ENCODE measurements around the gene PLA2G12A. TPM values are rescaled to one million over a fixed set of nuclear protein-coding genes. Genes with fewer than 3 reads are reported as not detected.

The PLA2G12A gene
- total RNA-seq, 1 donor from 2014 or later, result 16.4 TPM

DNA sequence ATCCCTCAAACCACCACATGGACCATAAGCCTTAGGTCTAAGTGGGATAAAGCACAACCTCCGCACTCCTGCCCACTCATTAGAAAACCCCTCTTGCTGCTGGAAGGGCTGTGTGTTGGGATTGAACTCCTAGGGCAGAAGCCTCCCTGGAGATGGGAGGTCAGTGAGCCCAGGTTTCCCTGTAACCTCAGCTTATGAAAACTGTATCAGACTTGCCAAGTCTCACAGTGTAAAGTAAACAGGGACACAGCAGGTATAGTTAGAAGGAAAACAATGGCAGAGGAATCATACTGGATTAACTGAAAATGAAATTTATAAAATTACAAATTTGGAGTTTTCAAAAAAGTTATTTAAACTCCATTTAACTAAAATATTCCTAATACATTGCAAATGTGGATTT lies 56.6 kb downstream of the PLA2G12A start:
- TF ChIP-seq, protein P1, sequence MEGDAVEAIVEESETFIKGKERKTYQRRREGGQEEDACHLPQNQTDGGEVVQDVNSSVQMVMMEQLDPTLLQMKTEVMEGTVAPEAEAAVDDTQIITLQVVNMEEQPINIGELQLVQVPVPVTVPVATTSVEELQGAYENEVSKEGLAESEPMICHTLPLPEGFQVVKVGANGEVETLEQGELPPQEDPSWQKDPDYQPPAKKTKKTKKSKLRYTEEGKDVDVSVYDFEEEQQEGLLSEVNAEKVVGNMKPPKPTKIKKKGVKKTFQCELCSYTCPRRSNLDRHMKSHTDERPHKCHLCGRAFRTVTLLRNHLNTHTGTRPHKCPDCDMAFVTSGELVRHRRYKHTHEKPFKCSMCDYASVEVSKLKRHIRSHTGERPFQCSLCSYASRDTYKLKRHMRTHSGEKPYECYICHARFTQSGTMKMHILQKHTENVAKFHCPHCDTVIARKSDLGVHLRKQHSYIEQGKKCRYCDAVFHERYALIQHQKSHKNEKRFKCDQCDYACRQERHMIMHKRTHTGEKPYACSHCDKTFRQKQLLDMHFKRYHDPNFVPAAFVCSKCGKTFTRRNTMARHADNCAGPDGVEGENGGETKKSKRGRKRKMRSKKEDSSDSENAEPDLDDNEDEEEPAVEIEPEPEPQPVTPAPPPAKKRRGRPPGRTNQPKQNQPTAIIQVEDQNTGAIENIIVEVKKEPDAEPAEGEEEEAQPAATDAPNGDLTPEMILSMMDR (IDR thresholded peaks at IDR 0.05; ENCODE audit: partially characterized antibody, unreplicated experiment), result no peak
- no peaks in the 10 kb centered on the region for H3K9me3 Mint-ChIP-seq (ENCODE audit: unreplicated experiment)
- no peak for DNase-seq
- no peaks in the 10 kb centered on the region for H3K27me3 Mint-ChIP-seq (ENCODE audit: unreplicated experiment)
- H3K27ac Mint-ChIP-seq (ENCODE audit: unreplicated experiment), result no peak overlapping the region
- H3K4me1 Mint-ChIP-seq (ENCODE audit: low read depth, unreplicated experiment), result no peaks in the 10 kb centered on the region
- H3K36me3 Mint-ChIP-seq (ENCODE audit: unreplicated experiment), result peaks cover 11% of the 10 kb centered on the region
- H3K4me3 Mint-ChIP-seq (ENCODE audit: unreplicated experiment), result no peak overlapping the region

DNA sequence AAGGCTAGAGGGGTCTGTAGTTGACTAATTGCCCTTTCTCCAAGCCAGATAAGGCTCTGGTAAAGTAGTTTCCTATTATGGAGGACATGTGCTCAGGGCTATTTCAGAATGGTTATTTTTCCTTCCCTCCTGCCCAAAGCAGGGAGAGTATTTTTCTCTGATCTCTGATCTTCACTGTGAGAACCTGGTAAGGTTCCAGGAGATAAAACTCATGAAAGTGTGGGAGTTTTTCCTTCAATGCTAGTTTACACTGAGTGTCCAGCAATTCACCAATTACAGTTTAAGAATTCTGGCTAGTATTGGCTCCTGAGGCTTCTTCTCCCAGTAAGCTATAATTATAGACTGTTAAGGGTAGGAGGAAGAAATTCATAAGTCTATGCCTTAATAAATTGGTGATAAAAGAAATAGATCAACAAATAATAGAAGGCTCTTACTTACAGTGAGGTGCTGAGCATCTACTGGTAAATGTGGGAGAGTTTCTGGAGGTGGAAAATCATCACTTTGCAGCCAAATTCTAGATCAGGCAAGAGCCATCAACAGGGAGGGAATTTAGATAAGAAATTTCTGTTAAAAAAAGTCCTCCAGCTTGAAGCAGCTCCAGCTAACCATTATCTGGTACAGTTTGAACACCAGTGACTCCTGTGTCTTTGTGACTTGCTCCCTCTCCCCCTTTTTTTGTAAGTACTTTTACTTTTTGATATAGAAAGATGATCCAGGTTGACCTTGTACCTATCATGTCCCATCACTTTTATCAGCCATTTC lies 57.5 kb downstream of the PLA2G12A start:
- DNase-seq, result no peak
- no peaks in the 10 kb centered on the region for H3K4me1 Mint-ChIP-seq (ENCODE audit: low read depth, unreplicated experiment)
- H3K27ac Mint-ChIP-seq (ENCODE audit: unreplicated experiment), result no peak overlapping the region
- H3K4me3 Mint-ChIP-seq (ENCODE audit: unreplicated experiment), result no peak overlapping the region
- peaks cover 11% of the 10 kb centered on the region for H3K36me3 Mint-ChIP-seq (ENCODE audit: unreplicated experiment)
- no peaks in the 10 kb centered on the region for H3K9me3 Mint-ChIP-seq (ENCODE audit: unreplicated experiment)
- TF ChIP-seq, protein P1 (IDR thresholded peaks at IDR 0.05; ENCODE audit: partially characterized antibody, unreplicated experiment), result no peak
- no peaks in the 10 kb centered on the region for H3K27me3 Mint-ChIP-seq (ENCODE audit: unreplicated experiment)

DNA sequence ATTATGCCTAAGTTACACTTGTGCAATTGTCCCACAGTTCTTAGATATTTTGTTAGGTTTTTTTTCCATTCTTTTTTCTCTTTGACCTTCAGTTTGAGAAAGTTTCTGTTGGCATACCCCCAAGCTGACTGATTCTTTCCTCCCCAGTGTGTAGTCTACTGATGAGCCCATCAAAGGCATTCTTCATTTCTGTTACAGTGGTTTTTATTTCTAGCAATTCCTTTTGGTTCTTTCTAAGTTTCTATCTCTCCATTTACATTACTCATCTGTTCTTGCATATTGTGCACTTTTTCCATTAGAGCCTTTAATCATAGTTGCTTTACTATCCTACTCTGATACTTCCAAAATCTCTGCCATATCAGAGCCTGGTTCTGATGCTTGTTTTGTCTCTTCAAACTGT lies 58.5 kb downstream of the PLA2G12A start:
- no peaks in the 10 kb centered on the region for H3K4me1 Mint-ChIP-seq (ENCODE audit: low read depth, unreplicated experiment)
- H3K27me3 Mint-ChIP-seq (ENCODE audit: unreplicated experiment), result no peaks in the 10 kb centered on the region
- H3K36me3 Mint-ChIP-seq (ENCODE audit: unreplicated experiment), result peaks cover 11% of the 10 kb centered on the region
- no peak overlapping the region for H3K4me3 Mint-ChIP-seq (ENCODE audit: unreplicated experiment)
- no peak for DNase-seq
- H3K9me3 Mint-ChIP-seq (ENCODE audit: unreplicated experiment), result no peaks in the 10 kb centered on the region
- TF ChIP-seq, protein P1 (IDR thresholded peaks at IDR 0.05; ENCODE audit: partially characterized antibody, unreplicated experiment), result no peak
- no peak overlapping the region for H3K27ac Mint-ChIP-seq (ENCODE audit: unreplicated experiment)

DNA sequence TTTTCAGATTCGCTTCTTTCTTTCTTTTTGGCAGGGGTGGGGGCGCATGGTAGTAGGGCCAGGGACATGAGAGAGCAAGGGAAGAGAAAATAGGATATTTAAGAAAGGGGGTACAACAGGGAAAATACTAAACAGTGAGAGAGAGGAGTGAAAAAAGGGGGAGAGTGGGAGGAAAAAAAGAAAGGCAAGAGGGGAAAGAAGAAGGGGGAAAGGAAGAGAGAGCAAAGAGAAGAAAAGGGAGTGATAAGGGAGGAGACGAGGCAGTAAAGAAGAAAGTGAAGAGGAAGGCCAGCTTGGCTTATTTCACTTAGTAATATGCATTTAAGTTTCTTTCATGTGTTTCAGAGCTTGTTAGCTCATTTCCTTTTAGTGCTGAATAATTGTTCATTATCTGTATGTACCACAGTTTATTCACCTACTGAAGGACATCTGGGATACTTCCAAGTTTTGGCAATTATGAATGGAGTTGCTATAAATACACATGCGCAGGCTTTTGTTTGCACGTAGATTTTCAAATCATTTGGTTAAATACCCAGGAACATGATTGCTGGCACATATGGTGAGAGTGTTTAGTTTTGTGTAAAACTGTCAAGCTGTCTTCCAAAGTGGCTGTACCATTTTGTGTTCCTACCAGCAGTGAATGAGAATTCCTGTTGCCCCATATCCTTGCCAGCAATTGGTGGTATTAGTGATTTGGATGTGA lies 63.9 kb downstream of the PLA2G12A start:
- TF ChIP-seq, protein P1 (IDR thresholded peaks at IDR 0.05; ENCODE audit: partially characterized antibody, unreplicated experiment), result no peak
- H3K27ac Mint-ChIP-seq (ENCODE audit: unreplicated experiment), result no peak overlapping the region
- no peak for DNase-seq
- H3K4me3 Mint-ChIP-seq (ENCODE audit: unreplicated experiment), result no peak overlapping the region
- no peaks in the 10 kb centered on the region for H3K27me3 Mint-ChIP-seq (ENCODE audit: unreplicated experiment)
- no peaks in the 10 kb centered on the region for H3K4me1 Mint-ChIP-seq (ENCODE audit: low read depth, unreplicated experiment)
- no peaks in the 10 kb centered on the region for H3K9me3 Mint-ChIP-seq (ENCODE audit: unreplicated experiment)
- peaks cover 3% of the 10 kb centered on the region for H3K36me3 Mint-ChIP-seq (ENCODE audit: unreplicated experiment)

DNA sequence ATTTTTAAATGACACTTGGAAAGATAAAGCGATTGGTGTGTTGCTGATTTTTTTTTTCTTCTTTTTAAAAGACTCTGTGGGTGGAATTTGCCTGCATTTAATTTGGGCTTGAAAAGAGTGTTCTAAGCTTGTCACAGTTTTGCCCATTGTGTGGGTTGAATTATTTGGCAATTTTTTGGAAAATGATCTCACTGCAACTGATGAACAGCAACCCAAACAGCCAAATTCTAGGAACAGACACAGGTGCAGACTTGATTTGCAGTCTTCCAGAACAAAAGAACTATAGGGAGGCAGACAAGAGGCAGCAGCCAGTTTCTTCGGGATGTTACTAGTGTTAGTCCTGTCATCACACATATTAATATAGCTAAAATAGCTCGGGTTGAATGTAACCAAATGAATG lies 67.1 kb downstream of the PLA2G12A start:
- H3K4me1 Mint-ChIP-seq (ENCODE audit: low read depth, unreplicated experiment), result no peaks in the 10 kb centered on the region
- DNase-seq, result no peak
- TF ChIP-seq, protein P1 (IDR thresholded peaks at IDR 0.05; ENCODE audit: partially characterized antibody, unreplicated experiment), result no peak
- no peak overlapping the region for H3K4me3 Mint-ChIP-seq (ENCODE audit: unreplicated experiment)
- H3K27me3 Mint-ChIP-seq (ENCODE audit: unreplicated experiment), result no peaks in the 10 kb centered on the region
- no peaks in the 10 kb centered on the region for H3K9me3 Mint-ChIP-seq (ENCODE audit: unreplicated experiment)
- no peak overlapping the region for H3K27ac Mint-ChIP-seq (ENCODE audit: unreplicated experiment)
- no peaks in the 10 kb centered on the region for H3K36me3 Mint-ChIP-seq (ENCODE audit: unreplicated experiment)

Data from glutamatergic neuron (in vitro differentiated cells).